Measurements from ENCODE around the gene AOPEP.

Gene AOPEP

DNA sequence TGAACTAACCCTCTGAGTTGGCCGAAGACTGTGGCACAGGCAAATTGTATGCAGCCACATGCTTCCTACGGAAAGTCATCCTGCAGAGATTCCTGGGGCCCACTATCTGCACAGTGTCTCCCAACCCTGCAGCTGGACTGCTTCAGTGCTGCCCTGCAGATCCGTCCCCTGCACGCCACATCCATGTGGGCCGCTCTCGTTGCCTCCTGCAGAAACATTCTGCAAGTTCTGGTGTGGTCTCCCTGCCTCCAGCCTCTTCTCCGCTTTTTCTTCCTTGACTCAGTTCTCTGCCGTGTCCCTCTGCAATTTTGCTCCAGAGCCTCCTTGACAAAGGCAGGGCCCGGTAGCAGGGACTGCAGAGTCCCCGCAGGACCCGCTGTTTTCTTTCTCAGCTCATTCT is 249.0 kb downstream of the AOPEP start:
- no peak for DNase-seq

DNA sequence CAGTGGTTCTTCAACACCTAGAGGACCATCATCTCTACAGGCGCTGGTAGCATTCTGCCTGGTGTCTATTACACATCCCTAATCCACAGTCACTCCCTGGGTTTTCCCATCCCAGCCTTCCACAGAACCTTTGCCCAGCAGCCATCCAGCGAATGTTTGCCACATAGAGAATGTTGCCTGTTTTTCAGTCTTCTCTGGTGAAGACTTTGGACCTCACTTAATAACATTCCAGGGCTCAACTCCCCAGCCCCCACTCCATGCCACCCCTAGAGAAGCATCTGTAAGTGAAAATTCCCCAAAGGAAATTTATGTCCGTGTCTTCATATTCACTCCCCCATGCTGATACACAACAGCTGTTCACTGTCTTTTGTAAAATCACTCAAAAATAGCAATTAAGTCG is 249.6 kb downstream of the AOPEP start:
- DNase-seq = no peak

DNA sequence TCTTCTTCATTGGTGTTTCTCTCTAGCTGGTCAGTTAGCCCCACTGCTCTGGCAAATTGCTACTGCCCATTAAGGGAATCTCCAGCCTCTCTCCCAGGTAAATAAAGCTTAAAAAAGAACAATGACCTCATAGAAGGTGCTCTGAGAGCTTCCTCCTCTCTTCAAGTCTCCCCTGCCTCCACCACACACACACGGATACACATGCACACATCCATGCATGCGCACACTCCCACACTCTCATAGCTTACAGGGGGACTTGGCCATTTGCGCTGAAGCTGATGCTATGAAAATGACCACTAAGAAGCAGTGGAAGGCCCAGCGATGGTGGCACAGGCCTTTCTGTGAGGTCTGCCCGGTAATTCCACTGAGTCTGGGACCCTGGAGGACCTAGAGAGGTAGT is 250.9 kb downstream of the AOPEP start:
- no peak for DNase-seq

DNA sequence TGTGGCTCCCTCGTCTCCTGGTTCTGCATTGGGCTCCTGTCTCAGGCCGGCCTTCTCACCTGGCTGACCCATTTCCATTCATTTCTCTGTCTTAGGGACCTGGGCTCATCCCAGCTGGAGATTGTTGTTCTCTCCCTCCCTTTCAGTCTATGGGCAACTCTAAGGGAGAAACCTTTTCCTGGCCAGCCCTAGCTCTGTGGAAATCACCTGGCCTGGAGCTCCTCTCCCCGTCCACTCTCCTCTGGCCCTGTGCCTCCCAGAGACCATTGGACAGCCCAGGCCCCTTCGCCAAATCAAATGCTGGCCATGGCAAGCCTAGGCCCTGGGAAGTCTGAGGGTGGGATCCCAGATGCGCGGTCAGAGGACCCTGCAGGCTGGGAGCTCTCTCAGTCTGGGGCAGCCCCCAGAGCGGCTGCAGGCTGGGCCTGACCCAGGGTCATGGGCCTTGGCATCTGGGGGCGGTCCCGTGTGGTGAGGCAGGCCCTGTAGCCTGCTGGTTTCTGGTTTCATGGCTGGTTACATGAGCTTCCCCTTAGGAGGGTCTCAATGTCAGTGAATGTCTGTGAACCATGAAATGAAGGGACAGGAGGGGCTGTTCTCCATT is 253.5 kb downstream of the AOPEP start:
- DNase-seq = no peak

DNA sequence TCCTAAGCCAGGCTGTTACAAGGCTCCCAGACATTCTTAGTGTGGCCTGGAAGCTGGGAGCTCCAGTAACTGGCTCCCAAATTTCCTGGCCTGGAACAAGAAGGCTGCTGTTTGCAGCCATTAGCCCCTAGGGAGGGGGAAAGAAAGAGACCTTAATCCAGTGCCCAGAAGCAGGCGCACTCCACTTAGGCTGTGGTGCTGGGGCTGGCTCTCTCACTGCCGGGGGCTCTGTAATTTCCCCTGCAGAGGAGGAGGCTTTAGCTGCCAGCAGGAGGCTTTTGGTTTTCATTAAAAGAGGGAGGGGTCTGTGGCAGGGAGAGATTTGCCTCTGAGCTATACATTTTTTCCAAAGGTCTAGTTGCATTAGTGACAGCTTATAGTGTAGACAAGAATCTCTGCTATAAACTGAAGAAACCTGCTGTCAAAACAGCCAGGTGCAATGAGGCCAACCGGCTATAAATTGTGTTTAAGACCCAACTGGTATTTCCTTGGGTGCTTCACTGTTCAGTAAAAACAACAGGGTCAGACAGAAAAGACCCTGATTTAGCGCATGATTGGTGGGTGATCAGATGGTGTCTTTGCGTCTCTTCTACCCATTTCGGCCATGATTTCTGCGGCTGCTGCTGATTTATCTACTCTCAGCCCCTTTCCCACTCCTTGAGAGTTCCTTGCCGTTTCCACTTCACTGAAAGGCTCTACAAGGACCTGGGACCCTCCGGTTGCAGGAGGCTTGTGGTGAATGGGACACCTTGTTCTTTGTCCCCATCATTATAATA is 254.6 kb downstream of the AOPEP start:
- no peak for DNase-seq

DNA sequence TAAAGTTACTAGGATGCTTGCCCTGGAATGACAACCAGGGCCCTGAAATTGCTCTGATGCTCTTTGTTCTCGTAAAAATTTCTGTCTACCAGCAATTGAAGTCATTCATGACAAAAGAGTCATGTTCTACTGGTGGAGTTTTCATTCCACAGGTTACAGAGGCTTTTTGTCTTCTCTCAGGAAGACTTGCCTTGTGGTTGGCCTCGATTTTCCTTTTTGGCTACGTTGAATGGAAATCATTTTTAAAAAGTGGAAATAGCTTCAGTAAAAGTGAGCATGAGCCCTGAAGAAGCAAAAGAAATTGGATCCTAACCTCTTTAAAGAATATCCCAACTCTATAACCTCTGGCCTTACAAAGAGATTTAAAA is 255.2 kb downstream of the AOPEP start:
- no peak for DNase-seq

DNA sequence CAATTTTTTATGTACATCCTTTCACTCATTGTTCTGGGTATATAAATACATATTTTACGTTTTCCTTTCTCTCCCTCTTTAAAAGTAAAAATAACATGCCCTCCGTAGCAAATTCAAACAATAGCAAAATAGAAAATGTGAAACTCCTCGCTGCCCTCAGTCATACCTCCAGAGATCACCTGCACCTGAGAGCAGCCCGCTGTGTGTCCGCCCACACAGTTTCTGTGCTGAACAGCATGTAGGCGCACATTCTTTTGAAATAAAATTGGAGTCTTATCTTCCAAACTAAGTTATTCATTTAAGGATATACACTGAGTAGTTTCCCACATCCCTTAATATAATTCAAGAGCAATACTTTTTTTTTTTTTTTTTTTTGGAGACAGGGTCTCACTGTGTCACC is 255.7 kb downstream of the AOPEP start:
- DNase-seq = no peak

DNA sequence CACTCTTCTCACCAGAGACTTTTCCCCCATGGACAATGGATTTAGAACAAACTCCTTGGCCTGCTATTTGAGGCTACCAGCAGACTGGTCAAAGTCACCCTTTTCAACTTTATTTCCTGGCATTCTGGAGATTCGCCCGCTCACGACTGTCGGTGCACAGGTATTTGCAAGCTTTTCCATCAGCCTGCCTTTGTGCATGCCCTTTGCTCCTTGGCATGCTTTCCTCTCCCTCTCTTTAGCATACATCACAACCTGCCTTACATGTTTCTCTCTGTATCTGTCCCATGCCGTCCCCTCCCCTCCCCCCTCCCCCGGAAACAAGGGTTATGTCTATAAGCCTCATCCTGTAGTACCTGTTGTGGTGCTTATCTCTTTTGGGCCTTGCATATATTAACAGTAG is 257.1 kb downstream of the AOPEP start:
- no peak for DNase-seq

DNA sequence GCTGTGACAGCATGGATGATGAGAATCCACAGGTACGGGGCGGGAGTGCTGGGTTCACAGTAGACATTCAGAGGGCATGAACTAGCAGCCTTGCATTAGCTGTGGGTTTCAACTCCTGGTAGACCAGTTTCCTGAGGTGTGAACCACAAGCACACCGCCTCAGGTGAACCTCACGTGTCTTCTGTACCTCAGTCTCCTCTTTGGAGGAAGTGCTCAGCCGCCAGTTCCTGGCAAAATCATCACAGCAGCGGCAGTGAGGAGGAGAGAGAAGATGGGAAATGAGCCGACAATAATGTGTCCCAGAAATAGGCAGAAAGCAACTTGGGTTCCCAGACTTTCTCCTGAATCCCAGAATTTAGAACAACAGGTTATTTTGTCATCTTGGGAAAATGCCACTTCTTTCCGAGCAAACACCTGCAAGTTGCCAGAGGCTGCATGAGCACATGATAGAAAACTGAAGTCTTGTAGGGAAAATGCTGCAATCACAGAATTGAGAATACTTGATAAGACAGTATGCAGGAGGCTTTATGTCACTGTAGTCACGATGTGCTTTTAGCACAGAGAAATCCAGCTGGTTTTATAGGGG is 258.5 kb downstream of the AOPEP start:
- DNase-seq = no peak

DNA sequence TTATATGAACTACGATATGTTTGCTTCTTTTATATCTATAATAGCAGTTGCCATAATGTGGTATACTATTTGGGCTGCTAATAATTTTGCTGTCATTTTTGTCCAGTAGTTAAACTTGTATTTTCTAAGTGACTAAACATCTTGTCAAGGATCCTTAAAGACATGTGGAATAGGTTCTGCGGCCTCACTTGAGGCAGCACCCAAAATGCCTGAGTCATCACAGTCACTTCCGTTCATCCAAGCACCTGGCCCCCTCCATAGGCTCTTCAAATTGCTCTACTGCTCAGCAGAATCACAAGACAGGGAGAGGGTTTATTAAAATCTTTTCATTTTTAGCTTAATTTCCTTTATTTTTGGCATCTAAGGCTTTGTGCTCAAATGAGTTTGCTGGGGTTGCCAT is 259.1 kb downstream of the AOPEP start:
- no peak for DNase-seq

DNA sequence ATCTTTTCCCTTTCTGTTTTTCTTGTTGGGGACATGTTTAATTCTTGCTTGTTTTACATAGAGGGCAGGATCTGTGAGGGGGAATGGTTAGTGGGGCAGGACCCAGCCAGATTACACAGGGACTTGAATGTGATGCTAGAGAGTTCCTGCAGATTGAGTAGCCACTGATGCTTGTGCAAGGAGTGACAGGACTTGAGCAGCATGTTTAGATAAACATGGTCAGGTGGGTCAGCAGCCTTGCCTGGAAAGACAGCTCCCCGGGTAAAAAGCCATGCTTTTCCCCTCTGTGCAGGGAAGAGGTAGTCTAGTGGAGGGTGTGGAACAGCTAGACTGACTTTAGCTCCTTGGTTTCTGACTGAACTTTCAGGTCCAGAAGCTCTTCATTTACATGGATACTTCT is 261.2 kb downstream of the AOPEP start:
- no peak for DNase-seq

DNA sequence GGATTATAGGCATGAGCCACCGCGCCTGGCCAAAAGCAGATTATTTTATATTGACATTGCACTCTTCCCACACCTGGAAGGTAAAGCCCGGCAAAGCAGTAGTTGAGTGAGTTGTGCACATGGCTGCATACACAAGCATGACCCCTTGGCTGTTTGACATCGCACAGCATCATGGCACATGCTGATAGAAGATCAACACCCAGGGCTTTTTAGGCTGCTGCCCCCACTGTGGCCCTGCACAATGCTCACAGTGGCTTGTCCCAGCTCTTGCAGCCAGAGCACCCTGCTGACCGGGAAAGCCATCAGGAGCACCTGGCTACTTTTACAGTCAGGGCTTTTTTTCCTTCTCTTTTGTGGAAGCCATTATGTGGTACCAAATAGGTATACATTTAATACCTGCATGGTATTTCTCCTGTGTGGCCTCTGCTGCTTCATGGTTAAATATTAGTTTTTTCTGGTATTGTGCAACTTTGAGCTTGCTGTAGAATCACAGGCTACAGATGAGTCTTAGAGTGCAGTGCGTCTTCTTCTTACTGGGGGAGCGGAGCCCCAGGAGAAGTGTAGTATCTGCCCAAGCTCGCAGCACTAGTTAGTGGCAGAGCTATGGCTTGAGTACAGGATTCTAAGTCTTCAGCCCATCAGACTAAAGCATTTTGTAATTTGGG is 264.5 kb downstream of the AOPEP start:
- no peak for DNase-seq

DNA sequence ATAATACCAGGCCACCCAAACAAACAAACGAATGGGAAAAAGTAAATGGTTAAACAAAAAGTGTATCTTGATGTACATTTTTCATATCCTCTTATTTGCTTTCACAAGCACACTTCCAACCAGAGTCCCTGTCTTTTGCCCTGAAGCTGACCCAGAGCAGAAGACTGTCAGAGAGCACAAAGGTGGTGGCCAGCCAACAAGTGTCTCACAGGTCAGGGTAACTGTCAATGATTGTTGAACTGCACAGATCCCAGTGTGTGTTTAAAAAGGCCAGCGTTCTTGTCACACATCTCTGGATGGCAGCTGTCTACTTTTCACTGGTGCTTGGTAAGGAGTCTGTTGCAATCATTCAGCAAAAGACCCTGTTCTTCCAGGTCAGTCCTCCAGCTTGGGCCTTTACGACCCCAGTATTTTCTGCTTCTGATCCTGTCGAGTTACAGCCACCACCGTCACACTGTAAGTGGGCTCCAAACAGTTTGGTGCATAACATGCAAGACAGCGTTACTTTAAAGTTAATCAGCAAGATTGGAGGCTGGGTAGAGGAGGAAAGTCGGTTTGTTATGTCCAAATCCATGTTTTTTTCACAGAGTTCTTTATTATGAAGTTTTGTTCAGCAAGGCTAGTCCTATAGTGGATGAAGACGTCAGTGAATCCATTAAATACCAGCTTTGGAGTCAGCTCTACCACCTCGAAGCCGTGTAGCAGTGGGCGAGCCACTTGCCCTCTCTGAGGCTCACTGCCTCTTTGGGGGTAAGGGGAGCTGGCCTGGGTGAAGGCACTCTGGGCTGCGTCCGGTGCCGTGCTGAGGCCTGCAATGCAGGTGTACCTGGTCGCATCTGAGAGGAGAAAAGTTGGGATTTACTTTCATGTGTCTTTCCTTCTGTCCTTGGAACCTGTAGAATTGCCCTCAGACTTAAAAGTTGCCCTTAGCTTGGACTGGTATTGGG is 265.7 kb downstream of the AOPEP start:
- DNase-seq = no peak

DNA sequence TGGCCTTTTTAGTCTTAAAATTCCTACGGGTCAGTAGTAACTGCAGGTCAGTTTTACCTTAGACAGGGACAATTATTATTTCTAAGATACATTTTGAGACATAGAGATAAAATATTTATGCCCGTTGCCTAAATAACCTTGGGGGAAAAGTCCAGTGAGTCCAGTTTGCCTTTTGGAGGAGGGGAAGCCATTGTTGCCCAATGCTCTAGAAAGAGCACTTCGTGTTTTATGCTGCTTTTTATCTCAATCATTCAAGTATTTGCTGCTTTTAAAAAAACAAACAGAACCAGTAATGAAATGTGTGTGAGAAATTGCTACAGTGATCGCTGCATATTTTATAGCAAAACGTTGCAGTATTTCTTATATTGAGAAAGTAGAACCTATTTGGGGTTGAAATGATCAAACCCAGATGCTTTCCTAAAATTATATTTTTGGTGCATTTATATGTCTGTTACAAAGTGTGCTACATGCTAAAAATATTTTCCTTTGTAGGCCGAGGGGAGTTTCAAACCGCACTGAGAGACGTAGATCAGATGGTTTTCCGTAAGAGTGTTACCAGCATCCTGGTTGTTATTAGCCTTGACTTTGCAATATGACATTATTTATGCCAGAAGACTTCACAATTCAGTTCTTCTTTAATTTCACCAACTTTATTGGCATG is 266.8 kb downstream of the AOPEP start:
- no peak for DNase-seq

DNA sequence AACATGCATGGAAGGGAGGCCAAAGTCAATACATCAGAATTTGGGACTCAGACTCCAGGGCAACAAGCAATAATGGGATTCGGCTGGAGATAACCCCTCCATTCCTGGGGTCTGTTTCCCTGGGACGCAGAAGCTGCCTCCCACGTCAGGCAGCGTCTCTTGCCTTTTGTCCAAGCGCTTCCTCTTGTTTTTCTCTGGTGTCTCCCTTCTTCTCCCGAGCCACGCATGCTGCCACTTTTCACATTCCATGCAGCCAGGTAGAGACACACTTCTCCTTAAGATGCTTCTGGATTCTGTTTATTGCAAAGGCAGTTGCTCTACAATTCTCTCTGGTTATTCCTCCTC is 267.3 kb downstream of the AOPEP start:
- DNase-seq = no peak

DNA sequence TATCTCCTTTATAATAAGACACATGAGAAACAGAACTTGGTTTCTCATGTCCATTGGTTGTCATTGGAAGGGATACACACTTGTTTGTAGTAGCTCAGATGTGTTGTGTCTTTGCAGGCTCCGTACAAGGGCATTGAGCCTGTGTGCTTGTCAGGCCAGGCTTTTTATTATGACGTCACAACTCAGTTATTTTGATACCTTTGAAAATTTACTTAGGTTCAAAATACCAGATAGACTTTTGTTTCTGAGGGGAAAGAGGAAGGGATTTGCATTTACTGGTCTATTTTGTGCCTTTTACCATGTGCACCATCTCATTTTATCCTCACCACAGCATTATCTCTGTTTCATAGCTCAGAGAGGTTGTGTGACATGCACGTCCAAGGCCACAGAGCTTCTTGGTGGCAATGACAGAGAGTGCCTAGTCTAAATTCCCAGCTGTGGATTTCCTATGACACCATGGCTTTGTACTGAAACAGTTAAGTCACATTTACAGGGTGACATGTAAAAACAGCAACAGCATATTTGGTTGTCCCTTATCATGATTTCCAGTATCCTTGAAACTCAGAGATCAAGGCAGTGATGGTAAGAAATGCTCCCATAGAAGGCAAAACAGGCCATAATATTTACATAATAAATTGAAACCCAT is 268.7 kb downstream of the AOPEP start:
- no peak for DNase-seq

DNA sequence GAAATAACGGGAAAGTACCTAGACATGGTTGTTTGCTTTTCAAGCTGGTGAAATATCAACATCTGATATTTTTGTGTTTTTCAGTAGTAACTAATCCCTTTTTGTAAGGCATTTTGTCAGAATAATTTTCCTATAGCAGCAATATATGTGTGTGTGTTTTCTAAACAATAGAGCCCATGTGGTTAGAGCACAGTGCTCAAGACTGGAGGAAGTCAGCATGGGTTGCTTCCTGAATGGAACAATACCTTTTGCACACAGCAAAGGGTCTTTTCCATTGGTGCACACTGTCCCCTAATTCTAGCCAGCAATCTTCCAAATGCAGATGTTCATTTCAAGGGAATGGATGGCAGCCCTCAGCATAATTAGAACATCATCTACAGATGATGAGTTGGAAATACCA is 270.1 kb downstream of the AOPEP start:
- DNase-seq = no peak

DNA sequence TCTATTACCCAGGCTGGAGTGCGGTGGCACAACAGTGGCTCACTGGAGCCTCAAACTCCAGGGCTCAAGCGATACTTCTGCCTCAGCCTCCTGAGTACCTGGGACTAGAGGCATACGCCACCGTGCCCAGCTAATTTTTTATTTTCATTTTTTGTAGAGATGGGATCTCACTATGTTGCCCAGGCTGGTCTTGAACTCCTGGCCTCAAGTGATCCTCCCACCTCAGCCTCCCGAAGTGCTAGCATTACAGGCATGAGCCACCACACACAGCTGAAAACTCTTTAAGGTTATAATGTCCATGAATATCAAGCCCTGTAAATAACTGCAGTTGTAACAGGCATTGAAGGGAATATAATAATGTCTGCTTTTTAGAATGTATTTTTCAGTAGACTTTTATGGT is 271.2 kb downstream of the AOPEP start:
- no peak for DNase-seq

DNA sequence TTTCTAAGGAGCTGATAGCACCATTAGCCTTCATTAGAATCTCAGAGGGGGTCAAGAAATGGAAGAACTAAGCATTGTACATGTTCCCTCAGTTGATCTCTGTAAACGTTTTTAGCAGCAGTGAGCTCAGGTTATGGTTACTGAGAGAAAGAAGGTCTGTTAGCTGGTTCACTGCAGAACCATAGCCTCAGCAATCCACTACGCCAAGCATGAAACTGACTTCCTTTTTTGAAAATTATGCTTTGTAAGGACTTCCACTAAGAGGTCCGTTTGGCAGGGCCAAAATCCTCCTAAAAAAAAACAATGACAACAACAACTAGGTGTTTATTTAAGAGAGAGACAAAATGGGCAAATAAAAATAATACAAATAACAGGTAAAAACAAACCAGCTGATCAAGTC is 273.3 kb downstream of the AOPEP start:
- DNase-seq = no peak

DNA sequence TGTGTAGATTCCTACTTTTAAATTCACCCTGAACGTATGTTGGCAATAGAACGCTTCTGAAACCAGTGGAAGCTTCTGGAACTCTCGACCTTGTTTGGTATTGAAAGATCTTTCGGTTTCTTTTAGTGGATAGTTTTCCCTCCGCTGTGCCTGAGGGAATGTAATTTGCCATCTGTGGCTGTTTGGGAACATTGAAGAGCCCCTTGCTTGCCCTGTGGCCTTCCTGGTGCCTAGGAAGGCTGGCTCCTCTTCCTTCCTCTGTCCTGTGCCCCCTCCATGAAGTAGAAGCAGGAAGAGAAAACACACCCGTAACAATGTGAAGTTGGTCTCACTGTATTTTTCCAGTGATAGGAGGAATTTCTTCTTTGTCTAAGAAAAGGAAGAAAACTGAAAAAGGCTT is 274.3 kb downstream of the AOPEP start:
- no peak for DNase-seq

DNA sequence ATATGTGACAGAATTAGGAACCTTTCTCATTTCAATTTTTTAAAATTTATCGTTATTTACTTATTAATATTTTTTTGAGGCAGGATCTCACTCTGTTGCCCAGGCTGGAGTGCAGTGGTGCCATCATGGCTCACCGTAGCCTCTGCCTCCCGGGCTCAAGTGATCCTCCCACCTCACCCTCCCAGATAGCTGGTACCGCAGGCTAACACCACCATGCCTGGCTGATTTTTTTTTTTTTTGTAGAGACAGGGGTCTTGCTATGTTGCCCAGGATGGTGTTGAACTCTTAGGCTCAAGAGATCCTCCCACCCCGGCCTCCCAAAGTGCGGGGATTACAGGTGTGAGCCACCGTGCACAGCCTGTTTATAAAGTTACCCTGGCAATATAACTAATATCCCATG is 275.2 kb downstream of the AOPEP start:
- no peak for DNase-seq
